Natural killer cell (primary cell): ENCODE data around the gene FAM98C. TPM values are rescaled to one million over a fixed set of nuclear protein-coding genes. Genes with fewer than 3 reads are reported as not detected.

Experiments used
- ATAC-seq, 3 donors: fragments of 150-1000 bp in 2 of 3; fragments of 200-7000 bp in 1 of 3; cut with Tn5 transposase; 1 replicate in 1 of 3; 2 replicates in 2 of 3; pipeline ENCODE4 v1.10.0; 2021; ENCODE audit warnings: mild to moderate bottlenecking in 2 of 3, moderate library complexity in 2 of 3
- DNase-seq, 2 donors: peaks; one replicate each; pipeline versions ENCODE4 v3.0.0 to v3.0.0-alpha.2; 2013 to 2021; ENCODE audit warnings: mixed read lengths in 1 of 2
- H3K27ac ChIP-seq: one replicate; pipeline ENCODE4 v1.5.1; 2013; ENCODE audit warnings: mild to moderate bottlenecking, low read length
- H3K27me3 ChIP-seq: one replicate; pipeline ENCODE4 v1.6.1; 2013; ENCODE audit warnings: low read length; ENCODE audit not compliant: control insufficient read depth, insufficient read depth
- H3K36me3 ChIP-seq: one replicate; pipeline ENCODE4 v1.6.1; 2013; ENCODE audit warnings: low read length; ENCODE audit not compliant: control insufficient read depth, insufficient read depth
- H3K4me1 ChIP-seq: one replicate; pipeline ENCODE4 v1.6.1; 2013; ENCODE audit warnings: low read length; ENCODE audit not compliant: control insufficient read depth, insufficient read depth
- H3K4me3 ChIP-seq: one replicate; pipeline ENCODE4 v1.5.1; 2013; ENCODE audit warnings: low read length
- H3K9me3 ChIP-seq: one replicate; pipeline ENCODE4 v1.6.1; 2013; ENCODE audit warnings: low read length; ENCODE audit not compliant: control insufficient read depth, insufficient read depth
- H3K27ac Mint-ChIP-seq, 2 donors: one replicate each; pipeline ENCODE4 v1.8.0; 2022; ENCODE audit warnings: mild to moderate bottlenecking in 2 of 2, mixed read lengths in 2 of 2, moderate library complexity in 1 of 2
- H3K27me3 Mint-ChIP-seq, 2 donors: one replicate each; pipeline ENCODE4 v1.8.0; 2022; ENCODE audit warnings: low read depth in 2 of 2, mixed read lengths in 2 of 2
- H3K36me3 Mint-ChIP-seq: one replicate; pipeline ENCODE4 v1.8.0; 2022; ENCODE audit warnings: mixed read lengths
- H3K4me1 Mint-ChIP-seq, 2 donors: one replicate each; pipeline ENCODE4 v1.8.0; 2022; ENCODE audit warnings: mixed read lengths in 2 of 2
- H3K4me3 Mint-ChIP-seq: one replicate; pipeline ENCODE4 v1.8.0; 2022; ENCODE audit warnings: mild to moderate bottlenecking, moderate library complexity, mixed read lengths
- H3K9me3 Mint-ChIP-seq, 2 donors: one replicate each; pipeline ENCODE4 v1.8.0; 2022; ENCODE audit warnings: mixed read lengths in 2 of 2
- WGBS: methylation state at CpG from one replicate; pipeline ENCODE4 v1.1.7; 2013; ENCODE audit warnings: missing lambda C conversion rate; ENCODE audit not compliant: insufficient coverage; 5-methylcytosine and 5-hydroxymethylcytosine counted together
- intact Hi-C: fragments of 100-400 bp; cut with micrococcal nuclease; formaldehyde crosslinking; loops from one replicate; pipeline ENCODE4 v1.14.2; 2022
- total RNA-seq, 4 donors: library from RNA; stranded (reverse); fragments of 120-200 nt in 1 of 4; gene quantifications; one replicate each; pipeline versions ENCODE4 v1.2.3 to v1.2.4, GENCODE V29; 2013 to 2022
- TF ChIP-seq, protein P1 (sequence below): fragments of 200-600 bp; IDR thresholded peaks from one replicate; pipeline ENCODE4 v1.8.0; 2022; ENCODE audit warnings: antibody characterized with exemption

The FAM98C gene
- total RNA-seq, result 10 to 100 TPM; 36.9 to 42.1 (median 41.6) TPM
- 27.7 TPM for total RNA-seq (2013)

DNA sequence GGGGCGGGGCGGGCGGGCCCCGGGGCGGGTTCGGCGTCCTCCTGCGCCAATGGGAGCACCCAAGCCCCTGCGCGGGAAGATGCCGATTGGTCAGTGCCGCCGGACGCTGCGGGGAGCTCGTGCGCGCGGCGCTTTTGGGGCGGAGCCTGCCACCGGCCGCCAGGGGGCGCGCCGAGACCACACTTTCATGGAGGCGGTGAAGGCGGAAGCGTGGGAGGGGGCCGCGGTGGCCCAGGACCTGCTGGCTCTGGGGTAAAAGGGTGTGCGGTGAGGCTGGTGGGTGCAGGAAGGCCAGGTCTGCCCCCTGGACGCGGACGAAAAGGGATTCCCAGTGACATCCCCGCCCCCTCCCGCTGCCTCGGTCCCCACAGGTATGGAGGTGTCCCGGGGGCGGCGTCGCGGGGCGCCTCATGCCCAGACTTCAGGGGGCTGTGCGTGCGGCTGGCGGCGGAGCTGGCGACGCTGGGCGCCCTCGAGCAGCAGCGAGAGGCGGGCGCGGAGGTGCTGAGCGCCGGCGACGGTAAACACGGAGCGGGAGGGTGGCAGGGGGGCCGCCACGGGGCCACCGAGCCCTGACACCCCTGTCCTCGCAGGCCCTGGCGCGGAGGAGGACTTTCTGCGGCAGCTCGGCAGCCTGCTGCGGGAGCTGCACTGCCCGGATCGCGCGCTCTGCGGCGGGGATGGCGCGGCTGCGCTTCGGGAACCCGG, at the start of gene FAM98C:
FAM98C (plus strand) TSS at position 127 of the 708 bp plus-strand sequence; CDS start at position 188, 61 bp downstream.
- ATAC-seq, result peak; percentile 95 to 99 (median 96)
- Histone ChIP-seq H3K4me3 (peak within 1 kb of the TSS; percentile 93), H3K4me1 (peaks cover 16% of the 10 kb centered on the region), H3K9me3 (no peaks in the 10 kb centered on the region), H3K36me3 (peaks cover 17% of the 10 kb centered on the region), H3K27ac (peak within 1 kb of the TSS; percentile 84), H3K27me3 (peaks cover 3% of the 10 kb centered on the region)
- no peaks in the 10 kb centered on the region for H3K9me3 Mint-ChIP-seq
- intact Hi-C loops, result loop anchor here (1.0 to 5.0 kb wide), 4 partner anchors 28 to 528 kb away; partner anchors contain the start of genes MRPS12, PSMD8 and SARS2
- peak; percentile 99 for DNase-seq
- H3K4me3 Mint-ChIP-seq, result peak within 1 kb of the TSS; percentile 97
- H3K4me1 Mint-ChIP-seq, result peaks cover 10 to 19% of the 10 kb centered on the region in 2 donors
- WGBS, result under 1% methylated on average over 82 of the region's 82 CpGs
- H3K36me3 Mint-ChIP-seq, result no peaks in the 10 kb centered on the region
- TF ChIP-seq, protein P1, sequence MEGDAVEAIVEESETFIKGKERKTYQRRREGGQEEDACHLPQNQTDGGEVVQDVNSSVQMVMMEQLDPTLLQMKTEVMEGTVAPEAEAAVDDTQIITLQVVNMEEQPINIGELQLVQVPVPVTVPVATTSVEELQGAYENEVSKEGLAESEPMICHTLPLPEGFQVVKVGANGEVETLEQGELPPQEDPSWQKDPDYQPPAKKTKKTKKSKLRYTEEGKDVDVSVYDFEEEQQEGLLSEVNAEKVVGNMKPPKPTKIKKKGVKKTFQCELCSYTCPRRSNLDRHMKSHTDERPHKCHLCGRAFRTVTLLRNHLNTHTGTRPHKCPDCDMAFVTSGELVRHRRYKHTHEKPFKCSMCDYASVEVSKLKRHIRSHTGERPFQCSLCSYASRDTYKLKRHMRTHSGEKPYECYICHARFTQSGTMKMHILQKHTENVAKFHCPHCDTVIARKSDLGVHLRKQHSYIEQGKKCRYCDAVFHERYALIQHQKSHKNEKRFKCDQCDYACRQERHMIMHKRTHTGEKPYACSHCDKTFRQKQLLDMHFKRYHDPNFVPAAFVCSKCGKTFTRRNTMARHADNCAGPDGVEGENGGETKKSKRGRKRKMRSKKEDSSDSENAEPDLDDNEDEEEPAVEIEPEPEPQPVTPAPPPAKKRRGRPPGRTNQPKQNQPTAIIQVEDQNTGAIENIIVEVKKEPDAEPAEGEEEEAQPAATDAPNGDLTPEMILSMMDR, result peak; percentile 100
- peaks cover 12 to 16% of the 10 kb centered on the region in 2 donors for H3K27me3 Mint-ChIP-seq
- peak within 1 kb of the TSS; percentile 86 to 95 for H3K27ac Mint-ChIP-seq

DNA sequence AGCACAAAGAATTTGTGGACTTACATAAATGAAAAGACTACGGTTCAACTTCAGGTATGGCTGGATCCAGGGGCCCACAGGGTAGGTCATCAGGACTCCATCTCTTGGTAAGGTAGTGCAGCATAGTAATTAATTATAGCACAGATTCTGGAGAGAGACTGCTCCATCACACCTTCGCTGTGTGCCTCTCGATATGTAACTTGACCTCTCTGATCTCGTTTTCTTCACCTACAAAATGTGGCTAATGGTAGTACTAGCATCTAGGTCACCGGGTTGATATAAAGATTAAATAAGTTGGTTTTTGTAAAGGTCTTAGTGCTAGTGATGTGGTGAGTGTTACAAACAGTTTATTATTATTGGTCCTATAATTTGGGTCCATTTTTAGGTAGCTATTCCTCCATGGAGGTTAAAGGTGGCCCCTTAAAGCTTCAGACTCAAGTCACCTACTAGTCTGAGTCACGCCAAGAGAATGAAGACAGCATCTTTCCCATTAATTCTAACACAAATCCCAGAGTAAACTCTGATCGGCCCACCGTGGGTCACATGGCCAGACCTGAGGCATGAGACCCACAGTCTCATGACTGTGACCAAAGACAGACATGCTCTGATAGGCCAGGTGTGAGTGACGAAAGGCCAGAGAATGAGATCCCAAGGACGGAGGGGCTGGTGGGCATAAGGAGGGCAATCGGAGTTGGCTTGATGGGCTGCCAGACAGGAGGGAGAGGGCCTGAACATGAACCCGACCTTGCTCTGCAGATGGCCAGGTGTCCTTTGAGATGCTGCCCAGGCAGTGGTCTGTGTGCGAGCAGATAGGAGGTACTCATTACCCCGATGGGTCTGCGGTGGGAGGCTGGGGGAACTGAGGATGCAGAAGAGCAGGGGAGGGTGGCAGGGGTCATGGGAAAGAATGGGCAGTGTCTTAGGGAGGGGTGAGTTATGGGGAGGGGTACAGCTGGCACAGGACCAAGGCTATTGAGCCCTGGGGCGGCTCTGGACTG, 46.9 kb upstream of the FAM98C start:
- Mint-ChIP-seq H3K36me3 (no peaks in the 10 kb centered on the region), H3K4me3 (no peak overlapping the region), H3K4me1 (peaks cover 0 to 5% of the 10 kb centered on the region in 2 donors), H3K27ac (no peak overlapping the region), H3K27me3 (peaks cover 5 to 12% of the 10 kb centered on the region in 2 donors), H3K9me3 (no peaks in the 10 kb centered on the region)
- Histone ChIP-seq H3K4me3 (no peak overlapping the region), H3K9me3 (no peaks in the 10 kb centered on the region), H3K27me3 (peaks cover 2% of the 10 kb centered on the region), H3K36me3 (no peaks in the 10 kb centered on the region), H3K4me1 (no peaks in the 10 kb centered on the region), H3K27ac (no peak overlapping the region)
- no peak for ATAC-seq
- intact Hi-C loops, result no loop called here
- TF ChIP-seq, protein P1, result no peak
- WGBS, result 86% methylated on average over 15 of the region's 16 CpGs
- DNase-seq, result no peak

GRCh38 chr19:38358071-38358470, 44.8 kb upstream of the FAM98C start:
- Mint-ChIP-seq H3K9me3 (no peaks in the 10 kb centered on the region), H3K4me3 (no peak overlapping the region), H3K4me1 (peaks cover 0 to 19% of the 10 kb centered on the region in 2 donors), H3K27me3 (peaks cover 5 to 15% of the 10 kb centered on the region in 2 donors), H3K36me3 (no peaks in the 10 kb centered on the region), H3K27ac (no peak overlapping the region)
- ATAC-seq (no peak), DNase-seq (no peak)
- peaks cover 20% of the 10 kb centered on the region for H3K4me1 ChIP-seq
- H3K27ac ChIP-seq, result no peak overlapping the region
- H3K36me3 ChIP-seq, result no peaks in the 10 kb centered on the region
- H3K4me3 ChIP-seq, result no peak overlapping the region
- H3K27me3 ChIP-seq, result peaks cover 3% of the 10 kb centered on the region
- intact Hi-C loops, result no loop called here
- no peaks in the 10 kb centered on the region for H3K9me3 ChIP-seq
- WGBS, result 51% methylated on average over 5 of the region's 5 CpGs
- TF ChIP-seq, protein P1, result no peak
